Neural progenitor cell (in vitro differentiated cells): ENCODE results near the gene RNASE13. TPM values are rescaled to one million over a fixed set of nuclear protein-coding genes. Genes with fewer than 3 reads are reported as not detected.

Experiments
- DNase-seq: peaks from one replicate; pipeline ENCODE4 v3.0.0-alpha.2; 2016; ENCODE audit warnings: low spot score
- H2AFZ ChIP-seq: fragments of 200-600 bp; sonication (generic); replicated peaks from 2 replicates; pipeline ENCODE4 v1.6.1; 2016; ENCODE audit warnings: antibody characterized with exemption
- H3F3A ChIP-seq: fragments of 200-600 bp; sonication (generic); 2 replicates; pipeline ENCODE4 v1.6.1; 2016; ENCODE audit warnings: antibody characterized with exemption, low read depth
- H3K27ac ChIP-seq: fragments of 200-600 bp; sonication (generic); 2 replicates; pipeline ENCODE4 v1.5.1; 2016; ENCODE audit warnings: mild to moderate bottlenecking
- H3K27me3 ChIP-seq: fragments of 200-600 bp; sonication (generic); 2 replicates; pipeline ENCODE4 v1.6.1; 2016; ENCODE audit warnings: mild to moderate bottlenecking, moderate library complexity
- H3K36me3 ChIP-seq: fragments of 200-600 bp; sonication (generic); 2 replicates; pipeline ENCODE4 v1.5.1; 2016
- H3K4me1 ChIP-seq: fragments of 200-600 bp; sonication (generic); 2 replicates; pipeline ENCODE4 v1.6.1; 2016; ENCODE audit warnings: mixed run types
- H3K4me2 ChIP-seq: fragments of 200-600 bp; sonication (generic); 2 replicates; pipeline ENCODE4 v1.6.1; 2016
- H3K4me3 ChIP-seq: fragments of 200-600 bp; sonication (generic); 2 replicates; pipeline ENCODE4 v1.5.1; 2016
- H3K79me2 ChIP-seq: fragments of 200-600 bp; sonication (generic); 2 replicates; pipeline ENCODE4 v1.6.1; 2016; ENCODE audit warnings: low read depth
- H3K9ac ChIP-seq: fragments of 200-600 bp; sonication (generic); 2 replicates; pipeline ENCODE4 v1.6.1; 2016
- H3K9me3 ChIP-seq: fragments of 200-600 bp; sonication (generic); 2 replicates; pipeline ENCODE4 v1.5.1; 2016; ENCODE audit warnings: low read depth
- H4K20me1 ChIP-seq: fragments of 200-600 bp; sonication (generic); 2 replicates; pipeline ENCODE4 v1.6.1; 2016; ENCODE audit warnings: low read depth
- H3K27ac Mint-ChIP-seq: 3 replicates; pipeline ENCODE4 v1.8.0; 2021; ENCODE audit warnings: mixed read lengths
- H3K27me3 Mint-ChIP-seq: 2 replicates; pipeline ENCODE4 v1.8.0; 2022; ENCODE audit warnings: low read depth, mild to moderate bottlenecking, inconsistent platforms, moderate library complexity, mixed read lengths; ENCODE audit not compliant: insufficient read depth
- H3K36me3 Mint-ChIP-seq: 3 replicates; pipeline ENCODE4 v1.8.0; 2021; ENCODE audit warnings: mixed read lengths
- H3K4me1 Mint-ChIP-seq: 3 replicates; pipeline ENCODE4 v1.8.0; 2021; ENCODE audit warnings: mixed read lengths
- H3K4me3 Mint-ChIP-seq: 3 replicates; pipeline ENCODE4 v1.8.0; 2021; ENCODE audit warnings: mild to moderate bottlenecking, moderate library complexity, mixed read lengths
- H3K9me3 Mint-ChIP-seq: 3 replicates; pipeline ENCODE4 v1.8.0; 2020; ENCODE audit warnings: mixed read lengths
- EZH2 ChIP-seq: fragments of 200-600 bp; sonication (generic); IDR thresholded peaks from 2 replicates; pipeline ENCODE4 v1.6.1; 2017; ENCODE audit warnings: antibody characterized with exemption, mild to moderate bottlenecking, moderate library complexity
- EZH2phosphoT487 ChIP-seq: fragments of 200-600 bp; sonication (generic); IDR thresholded peaks from 2 replicates; pipeline ENCODE4 v1.6.1; 2017; ENCODE audit warnings: antibody characterized with exemption
- total RNA-seq: library from RNA; depleted of rRNA; stranded (reverse); fragments of >200 nt; gene quantifications from 2 replicates; pipeline ENCODE4 v1.2.3, GENCODE V29; 2015; ENCODE audit warnings: low replicate concordance
- TF ChIP-seq, protein P1 (sequence below): fragments of 200-600 bp; sonication (generic); IDR thresholded peaks from 2 replicates; pipeline ENCODE4 v1.5.1; 2017; ENCODE audit warnings: antibody characterized with exemption, mild to moderate bottlenecking

The RNASE13 gene
- total RNA-seq, 1 donor from 2014 or later, result not detected

DNA sequence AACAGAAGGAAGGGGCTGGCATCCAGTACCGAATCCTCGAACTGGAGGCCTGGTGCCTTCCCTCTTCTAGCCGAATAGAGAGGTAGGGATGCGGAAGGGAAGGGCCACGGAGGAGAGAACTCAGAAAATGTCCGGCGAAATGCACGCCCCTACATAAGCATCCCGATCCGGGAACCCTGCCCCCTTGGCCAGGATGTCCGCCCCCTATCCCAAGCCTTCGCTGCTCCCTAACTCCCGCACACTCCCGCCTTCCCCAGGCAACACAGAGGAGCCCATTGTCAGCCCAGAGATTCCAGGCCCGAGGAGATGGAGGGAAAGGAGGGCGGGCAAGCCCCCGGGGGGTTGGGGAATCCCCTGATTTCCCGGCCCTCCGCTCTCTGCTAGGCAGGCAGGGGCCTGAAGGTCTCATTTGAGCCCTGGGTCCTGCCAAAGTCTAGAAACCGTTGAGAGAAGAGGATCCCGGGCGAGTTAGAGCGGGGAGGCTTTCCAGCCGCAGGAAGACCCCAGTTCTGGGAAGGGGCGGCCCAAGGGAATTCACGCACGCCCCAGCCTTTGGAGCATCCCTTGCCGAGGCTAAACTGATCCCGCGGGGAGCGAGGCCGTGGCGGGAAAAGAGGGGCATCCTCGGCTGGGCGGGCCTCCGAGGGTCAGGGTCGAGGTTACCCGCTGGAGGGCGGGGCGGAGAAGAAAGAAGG, 34.9 kb upstream of the RNASE13 start:
- Mint-ChIP-seq H3K4me3 (peak overlapping the region; percentile 93), H3K36me3 (peaks cover 15% of the 10 kb centered on the region), H3K4me1 (peaks cover 35% of the 10 kb centered on the region), H3K27ac (peak overlapping the region; percentile 98), H3K9me3 (no peaks in the 10 kb centered on the region), H3K27me3 (peaks cover 9% of the 10 kb centered on the region)
- Histone ChIP-seq H3K27me3 (peaks cover 7% of the 10 kb centered on the region), H3K4me3 (peak overlapping the region; percentile 75), H3K9ac (peak overlapping the region; percentile 51), H3K27ac (peak overlapping the region; percentile 32), H3K79me2 (peaks cover 23% of the 10 kb centered on the region), H2AFZ (peak overlapping the region; percentile 38), H3F3A (peaks cover 45% of the 10 kb centered on the region), H3K36me3 (no peaks in the 10 kb centered on the region), H3K4me2 (peak overlapping the region; percentile 92), H4K20me1 (peaks cover 13% of the 10 kb centered on the region), H3K4me1 (peaks cover 10% of the 10 kb centered on the region), H3K9me3 (no peaks in the 10 kb centered on the region)
- DNase-seq, result peak; percentile 84
- TF ChIP-seq EZH2 (no peak), EZH2phosphoT487 (no peak)
- TF ChIP-seq, protein P1, sequence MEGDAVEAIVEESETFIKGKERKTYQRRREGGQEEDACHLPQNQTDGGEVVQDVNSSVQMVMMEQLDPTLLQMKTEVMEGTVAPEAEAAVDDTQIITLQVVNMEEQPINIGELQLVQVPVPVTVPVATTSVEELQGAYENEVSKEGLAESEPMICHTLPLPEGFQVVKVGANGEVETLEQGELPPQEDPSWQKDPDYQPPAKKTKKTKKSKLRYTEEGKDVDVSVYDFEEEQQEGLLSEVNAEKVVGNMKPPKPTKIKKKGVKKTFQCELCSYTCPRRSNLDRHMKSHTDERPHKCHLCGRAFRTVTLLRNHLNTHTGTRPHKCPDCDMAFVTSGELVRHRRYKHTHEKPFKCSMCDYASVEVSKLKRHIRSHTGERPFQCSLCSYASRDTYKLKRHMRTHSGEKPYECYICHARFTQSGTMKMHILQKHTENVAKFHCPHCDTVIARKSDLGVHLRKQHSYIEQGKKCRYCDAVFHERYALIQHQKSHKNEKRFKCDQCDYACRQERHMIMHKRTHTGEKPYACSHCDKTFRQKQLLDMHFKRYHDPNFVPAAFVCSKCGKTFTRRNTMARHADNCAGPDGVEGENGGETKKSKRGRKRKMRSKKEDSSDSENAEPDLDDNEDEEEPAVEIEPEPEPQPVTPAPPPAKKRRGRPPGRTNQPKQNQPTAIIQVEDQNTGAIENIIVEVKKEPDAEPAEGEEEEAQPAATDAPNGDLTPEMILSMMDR, result no peak

DNA sequence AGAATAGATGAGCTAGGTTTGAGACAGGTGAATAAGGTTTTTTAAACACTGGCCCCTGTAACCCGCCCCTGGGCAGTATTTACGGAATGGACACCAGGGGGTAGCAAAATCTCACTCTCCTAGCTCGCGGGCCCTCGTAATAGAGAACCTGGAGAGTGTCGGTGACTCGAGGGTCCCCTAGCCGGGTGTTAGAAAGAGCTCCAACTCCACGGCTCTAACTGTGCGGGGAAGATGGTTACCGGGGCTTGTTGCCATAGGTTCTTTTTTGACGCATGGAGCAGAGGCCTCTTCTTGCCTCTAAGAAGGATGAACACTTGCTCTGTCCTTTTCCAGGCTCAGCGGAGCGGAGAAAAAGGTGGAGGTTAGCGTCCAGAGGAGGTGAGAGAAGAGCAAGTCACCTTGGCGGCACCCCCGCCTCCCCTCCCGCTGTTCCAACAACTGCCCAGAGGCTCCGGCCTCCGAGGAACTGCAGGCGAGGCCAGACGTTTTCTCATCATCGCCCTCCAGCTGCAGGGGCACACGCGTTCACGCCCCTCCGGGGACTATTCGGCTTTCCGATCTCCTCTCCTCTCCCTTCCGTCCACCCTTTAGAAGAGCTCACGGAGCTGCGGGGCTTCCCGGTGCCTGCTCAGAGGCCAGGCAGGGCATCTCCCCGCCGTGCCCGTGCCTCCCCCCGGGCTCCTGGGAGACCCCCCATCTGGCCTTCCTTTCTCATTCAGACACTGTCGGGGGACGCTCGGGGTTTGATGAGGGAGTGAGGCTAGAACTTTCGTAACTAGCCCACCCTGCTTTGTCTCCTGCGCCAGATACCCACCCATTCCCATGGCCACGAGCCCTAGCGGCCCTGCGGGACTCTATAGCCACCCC, 34.1 kb upstream of the RNASE13 start:
- Mint-ChIP-seq H3K36me3 (peaks cover 15% of the 10 kb centered on the region), H3K27ac (peak overlapping the region; percentile 98), H3K9me3 (no peaks in the 10 kb centered on the region), H3K4me1 (peaks cover 37% of the 10 kb centered on the region), H3K4me3 (peak overlapping the region; percentile 93), H3K27me3 (peaks cover 9% of the 10 kb centered on the region)
- H3K27ac ChIP-seq, result no peak overlapping the region
- H3F3A ChIP-seq, result peaks cover 45% of the 10 kb centered on the region
- H3K4me1 ChIP-seq, result peaks cover 10% of the 10 kb centered on the region
- DNase-seq, result peak; percentile 84
- H3K4me3 ChIP-seq, result peak overlapping the region; percentile 75
- peak overlapping the region; percentile 92 for H3K4me2 ChIP-seq
- H3K9ac ChIP-seq, result no peak overlapping the region
- peak overlapping the region; percentile 38 for H2AFZ ChIP-seq
- peaks cover 13% of the 10 kb centered on the region for H4K20me1 ChIP-seq
- H3K27me3 ChIP-seq, result peaks cover 7% of the 10 kb centered on the region
- no peaks in the 10 kb centered on the region for H3K36me3 ChIP-seq
- no peaks in the 10 kb centered on the region for H3K9me3 ChIP-seq
- H3K79me2 ChIP-seq, result peaks cover 23% of the 10 kb centered on the region
- TF ChIP-seq, protein P1, result peak; percentile 65
- no peak for TF ChIP-seq EZH2phosphoT487

DNA sequence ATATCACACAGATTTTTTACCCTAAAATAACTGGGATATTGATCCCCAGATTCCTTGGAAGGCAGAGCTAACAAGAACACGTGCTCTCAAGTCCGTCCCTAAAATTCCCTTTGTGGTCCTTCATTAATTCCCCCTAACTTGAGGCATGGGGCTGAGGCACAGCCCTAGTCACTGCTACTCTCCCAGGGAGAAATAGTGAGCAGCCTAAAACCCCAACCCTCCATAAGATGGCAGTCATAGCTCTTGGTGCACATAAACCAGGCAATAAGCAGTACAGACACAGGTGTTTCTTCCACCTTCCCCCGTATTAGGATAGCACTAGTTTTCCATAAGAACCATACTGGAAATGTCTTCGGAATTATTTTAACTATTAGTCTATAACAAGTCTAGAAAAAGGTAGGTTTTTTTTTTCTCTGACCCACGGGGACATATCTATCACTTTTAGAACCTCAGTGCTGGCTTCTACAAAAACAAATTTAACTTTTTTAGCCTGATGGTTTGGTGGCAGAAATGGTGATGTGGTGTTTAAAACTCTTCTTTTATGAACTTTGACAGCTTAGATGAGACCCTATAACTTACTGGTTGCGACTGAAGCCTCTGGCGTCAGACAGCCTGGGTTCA, 32.4 kb upstream of the RNASE13 start:
- TF ChIP-seq, protein P1, result peak; percentile 38
- no peak for TF ChIP-seq EZH2phosphoT487
- peaks cover 7% of the 10 kb centered on the region for H3K27me3 ChIP-seq
- Mint-ChIP-seq H3K4me3 (peak overlapping the region; percentile 60), H3K36me3 (peaks cover 3% of the 10 kb centered on the region), H3K27me3 (peaks cover 7% of the 10 kb centered on the region), H3K4me1 (peaks cover 35% of the 10 kb centered on the region), H3K9me3 (no peaks in the 10 kb centered on the region), H3K27ac (no peak overlapping the region)
- no peaks in the 10 kb centered on the region for H3K9me3 ChIP-seq
- H3K79me2 ChIP-seq, result peaks cover 11% of the 10 kb centered on the region
- no peak overlapping the region for H2AFZ ChIP-seq
- H3K9ac ChIP-seq, result no peak overlapping the region
- DNase-seq, result no peak
- H3K36me3 ChIP-seq, result no peaks in the 10 kb centered on the region
- peaks cover 3% of the 10 kb centered on the region for H4K20me1 ChIP-seq
- peaks cover 9% of the 10 kb centered on the region for H3K4me1 ChIP-seq
- H3K27ac ChIP-seq, result no peak overlapping the region
- no peak overlapping the region for H3K4me3 ChIP-seq
- no peak overlapping the region for H3K4me2 ChIP-seq
- peaks cover 42% of the 10 kb centered on the region for H3F3A ChIP-seq
